DND-41 (cell line): Measurements from ENCODE around the gene ELMO3.

Source experiments
- ATAC-seq: fragments of 200-7000 bp; cut with Tn5 transposase; 3 replicates; pipeline ENCODE4 v1.9.1; 2021; ENCODE audit warnings: low read depth; ENCODE audit not compliant: insufficient read depth
- DNase-seq: peaks from one replicate; pipeline ENCODE4 v3.0.0-alpha.2; 2020
- H2AFZ ChIP-seq: 2 replicates; pipeline ENCODE4 v1.6.0; 2012; ENCODE audit warnings: low read depth, low read length
- H3K27ac ChIP-seq: 2 replicates; pipeline ENCODE4 v1.5.1; 2012; ENCODE audit warnings: low read length, inconsistent platforms
- H3K27me3 ChIP-seq: fragments of 200-600 bp; sonication (generic); 2 replicates; pipeline ENCODE4 v1.6.0; 2012; ENCODE audit warnings: low read length, mild to moderate bottlenecking, inconsistent platforms; ENCODE audit not compliant: insufficient read depth, poor library complexity
- H3K36me3 ChIP-seq: 2 replicates; pipeline ENCODE4 v1.5.1; 2012; ENCODE audit warnings: low read length, inconsistent platforms; ENCODE audit not compliant: insufficient read depth
- H3K4me1 ChIP-seq: 2 replicates; pipeline ENCODE4 v1.5.1; 2012; ENCODE audit warnings: mild to moderate bottlenecking, low read length; ENCODE audit not compliant: insufficient read depth
- H3K4me2 ChIP-seq: 2 replicates; pipeline ENCODE4 v1.6.0; 2012; ENCODE audit warnings: mild to moderate bottlenecking, moderate library complexity, low read length, inconsistent platforms; ENCODE audit not compliant: insufficient read depth
- H3K4me3 ChIP-seq, 2 experiments: fragments of 200-600 bp in 1 of 2; shearing (Covaris generic) in 1 of 2; 2 replicates each; pipeline ENCODE4 v1.5.1; 2012 to 2016; ENCODE audit warnings: inconsistent platforms in 2 of 2, low read length in 2 of 2, mild to moderate bottlenecking in 2 of 2, low read depth in 1 of 2, moderate library complexity in 1 of 2
- H3K79me2 ChIP-seq: 2 replicates; pipeline ENCODE4 v1.6.0; 2012; ENCODE audit warnings: low read length, inconsistent platforms; ENCODE audit not compliant: insufficient read depth
- H3K9ac ChIP-seq: 2 replicates; pipeline ENCODE4 v1.6.0; 2012; ENCODE audit warnings: low read depth, mild to moderate bottlenecking, inconsistent platforms, low read length, moderate library complexity
- H3K9me3 ChIP-seq: 2 replicates; pipeline ENCODE4 v1.5.1; 2012; ENCODE audit warnings: low read length, moderate library complexity, mild to moderate bottlenecking, inconsistent platforms; ENCODE audit not compliant: insufficient read depth, severe bottlenecking
- H4K20me1 ChIP-seq: 2 replicates; pipeline ENCODE4 v1.6.0; 2012; ENCODE audit warnings: low read length; ENCODE audit not compliant: insufficient read depth
- EZH2 ChIP-seq: IDR thresholded peaks from 3 replicates; pipeline ENCODE4 v1.6.1; 2012; ENCODE audit warnings: borderline replicate concordance, low read depth, mild to moderate bottlenecking, moderate library complexity, low read length, inconsistent platforms; ENCODE audit not compliant: severe bottlenecking
- TF ChIP-seq, protein P1 (sequence below): IDR thresholded peaks from 2 replicates; pipeline ENCODE4 v1.5.1; 2012; ENCODE audit warnings: borderline replicate concordance, low read length, moderate library complexity, mild to moderate bottlenecking; ENCODE audit not compliant: poor library complexity, severe bottlenecking; ENCODE audit errors: extremely low read depth

ELMO3 gene

DNA sequence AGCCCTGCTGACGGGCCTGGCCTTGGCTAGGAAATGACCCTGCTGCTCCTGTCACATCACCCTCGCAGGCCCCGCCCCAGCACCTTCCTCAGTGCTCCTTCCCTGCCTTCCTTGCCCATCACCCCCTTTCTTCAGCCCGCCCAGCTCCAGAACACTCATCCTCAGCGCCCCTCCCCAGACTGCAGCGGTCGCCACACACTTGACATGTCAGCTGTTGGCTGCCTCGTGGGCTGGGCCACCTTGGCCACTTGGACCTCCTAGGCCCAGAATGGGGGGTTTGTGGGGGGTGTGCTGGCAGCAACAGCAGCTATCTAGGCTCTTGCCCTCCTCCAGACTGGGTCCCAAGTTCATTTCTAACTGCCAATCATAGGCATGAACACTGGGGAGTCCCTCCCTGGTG lies 10.6 kb downstream of the ELMO3 start:
- DNase-seq (no peak), ATAC-seq (no peak)
- Histone ChIP-seq H3K4me1 (no peaks in the 10 kb centered on the region), H3K36me3 (peaks cover 6% of the 10 kb centered on the region), H3K4me2 (no peak overlapping the region), H3K4me3 (no peak overlapping the region), H2AFZ (no peak overlapping the region), H3K79me2 (no peaks in the 10 kb centered on the region), H3K9me3 (no peaks in the 10 kb centered on the region), H3K27ac (no peak overlapping the region), H3K27me3 (no peaks in the 10 kb centered on the region), H3K9ac (no peak overlapping the region), H4K20me1 (peaks cover 5% of the 10 kb centered on the region)
- TF ChIP-seq, protein P1, sequence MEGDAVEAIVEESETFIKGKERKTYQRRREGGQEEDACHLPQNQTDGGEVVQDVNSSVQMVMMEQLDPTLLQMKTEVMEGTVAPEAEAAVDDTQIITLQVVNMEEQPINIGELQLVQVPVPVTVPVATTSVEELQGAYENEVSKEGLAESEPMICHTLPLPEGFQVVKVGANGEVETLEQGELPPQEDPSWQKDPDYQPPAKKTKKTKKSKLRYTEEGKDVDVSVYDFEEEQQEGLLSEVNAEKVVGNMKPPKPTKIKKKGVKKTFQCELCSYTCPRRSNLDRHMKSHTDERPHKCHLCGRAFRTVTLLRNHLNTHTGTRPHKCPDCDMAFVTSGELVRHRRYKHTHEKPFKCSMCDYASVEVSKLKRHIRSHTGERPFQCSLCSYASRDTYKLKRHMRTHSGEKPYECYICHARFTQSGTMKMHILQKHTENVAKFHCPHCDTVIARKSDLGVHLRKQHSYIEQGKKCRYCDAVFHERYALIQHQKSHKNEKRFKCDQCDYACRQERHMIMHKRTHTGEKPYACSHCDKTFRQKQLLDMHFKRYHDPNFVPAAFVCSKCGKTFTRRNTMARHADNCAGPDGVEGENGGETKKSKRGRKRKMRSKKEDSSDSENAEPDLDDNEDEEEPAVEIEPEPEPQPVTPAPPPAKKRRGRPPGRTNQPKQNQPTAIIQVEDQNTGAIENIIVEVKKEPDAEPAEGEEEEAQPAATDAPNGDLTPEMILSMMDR, result no peak
- TF ChIP-seq EZH2, result no peak

DNA sequence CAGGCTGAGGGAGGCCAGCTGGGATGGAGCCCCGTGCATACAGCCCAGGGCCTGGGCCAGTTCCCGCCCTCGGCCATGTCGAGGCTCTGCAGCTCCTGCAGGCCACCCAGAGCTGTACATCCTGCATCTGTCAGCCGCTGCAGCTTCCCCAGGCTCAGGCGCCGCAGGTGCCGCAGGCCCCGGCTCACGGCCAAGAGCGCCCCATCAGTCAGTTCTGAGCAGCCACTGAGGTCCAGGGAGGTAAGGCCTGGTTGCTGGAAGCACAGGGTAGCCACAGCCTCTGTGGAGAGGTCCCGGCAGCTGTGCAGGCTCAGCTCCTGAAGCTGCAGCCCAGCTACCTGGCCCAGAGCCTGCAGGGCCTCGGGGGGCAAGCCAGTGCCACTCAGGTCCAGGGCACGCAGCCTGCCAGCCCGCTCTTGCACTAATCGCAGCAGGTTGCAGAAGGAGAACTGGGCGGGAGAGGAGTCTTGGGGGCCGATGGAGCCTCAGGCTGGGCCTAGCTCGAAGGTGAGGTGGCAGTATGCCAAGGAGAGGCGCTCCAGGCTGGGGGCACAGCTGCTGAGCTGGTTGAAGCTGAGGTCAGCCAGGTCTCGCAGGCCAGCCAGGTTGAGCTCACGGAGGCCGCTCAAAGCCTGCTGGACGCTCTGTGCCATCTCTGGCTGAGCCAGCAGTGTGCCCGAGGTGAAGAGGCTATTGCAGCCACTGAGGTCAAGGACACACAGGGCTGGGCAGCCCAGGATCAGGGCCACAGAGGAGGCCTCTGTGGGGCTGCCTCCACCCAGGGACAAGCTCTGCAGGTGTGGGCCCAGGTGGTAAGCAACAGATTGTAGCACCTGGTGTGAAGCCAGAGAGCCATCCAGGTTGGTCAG lies 11.4 kb downstream of the ELMO3 start:
- TF ChIP-seq, protein P1, result no peak
- TF ChIP-seq EZH2, result no peak
- no peaks in the 10 kb centered on the region for H3K4me1 ChIP-seq
- H3K27me3 ChIP-seq, result no peaks in the 10 kb centered on the region
- no peak overlapping the region for H3K27ac ChIP-seq
- H4K20me1 ChIP-seq, result peaks cover 5% of the 10 kb centered on the region
- H3K79me2 ChIP-seq, result no peaks in the 10 kb centered on the region
- no peak overlapping the region for H2AFZ ChIP-seq
- H3K36me3 ChIP-seq, result peaks cover 6% of the 10 kb centered on the region
- H3K4me3 ChIP-seq, result no peak overlapping the region
- ATAC-seq (no peak; the same call in 2 of the 3 replicates), DNase-seq (no peak)
- no peaks in the 10 kb centered on the region for H3K9me3 ChIP-seq
- H3K9ac ChIP-seq, result no peak overlapping the region
- H3K4me2 ChIP-seq, result no peak overlapping the region

DNA sequence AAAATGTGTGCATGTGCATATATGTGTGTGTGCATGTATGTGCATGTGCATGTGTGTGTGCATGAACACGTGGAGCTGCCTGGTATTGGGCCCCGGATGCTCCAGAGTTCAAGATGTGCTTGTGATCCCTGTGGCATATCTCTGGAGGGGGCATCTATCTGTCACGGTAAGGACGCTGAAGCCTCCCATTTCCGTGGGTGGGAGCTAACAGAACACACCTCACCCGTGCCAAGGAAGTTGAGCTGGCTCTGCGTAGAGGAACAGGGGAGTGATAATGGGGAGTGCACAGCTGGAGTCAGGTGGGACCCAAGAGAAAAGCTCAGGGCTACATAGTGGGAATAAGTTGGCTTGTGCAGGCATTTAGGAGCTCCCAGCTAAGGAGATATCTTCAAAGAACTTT lies 12.7 kb downstream of the ELMO3 start:
- Histone ChIP-seq H3K36me3 (no peaks in the 10 kb centered on the region; the same call in 1 of the 2 replicates), H4K20me1 (no peaks in the 10 kb centered on the region), H3K4me3 (no peak overlapping the region), H3K9me3 (no peaks in the 10 kb centered on the region), H3K27ac (no peak overlapping the region), H3K4me1 (no peaks in the 10 kb centered on the region), H3K79me2 (no peaks in the 10 kb centered on the region), H3K9ac (no peak overlapping the region), H3K4me2 (no peak overlapping the region), H3K27me3 (no peaks in the 10 kb centered on the region), H2AFZ (no peak overlapping the region)
- no peak for ATAC-seq
- TF ChIP-seq, protein P1, result no peak
- TF ChIP-seq EZH2, result no peak
- no peak for DNase-seq
